Right lobe of liver (tissue), 6 donors: ENCODE results near the gene ZNF488. TPM values are rescaled to one million over a fixed set of nuclear protein-coding genes. Genes with fewer than 3 reads are reported as not detected.

Experiments used
- ATAC-seq, 4 donors: fragments of 200-7000 bp; cut with Tn5 transposase; one replicate each; pipeline ENCODE4 v1.9.1; 2020; ENCODE audit warnings: mild to moderate bottlenecking in 4 of 4, moderate library complexity in 4 of 4
- DNase-seq, 3 donors: peaks; one replicate each; pipeline ENCODE4 v3.0.0-alpha.2; 2020
- H3K27ac ChIP-seq, 3 donors: fragments of 200-600 bp; one replicate each; pipeline ENCODE4 v1.8.0; 2022
- H3K27me3 ChIP-seq, 2 donors: fragments of 200-600 bp; one replicate each; pipeline ENCODE4 v1.8.0; 2022
- H3K36me3 ChIP-seq, 4 donors: fragments of 200-600 bp; sonication (generic) in 1 of 4; one replicate each; pipeline versions ENCODE4 v1.5.1 to v1.8.0; 2017 to 2022; ENCODE audit warnings: control low read depth in 1 of 4
- H3K4me1 ChIP-seq, 4 donors: fragments of 200-600 bp; sonication (generic) in 1 of 4; one replicate each; pipeline versions ENCODE4 v1.5.1 to v1.8.0; 2017 to 2022; ENCODE audit warnings: control low read depth in 1 of 4
- H3K4me3 ChIP-seq, 3 donors: fragments of 200-600 bp; one replicate each; pipeline ENCODE4 v1.8.0; 2022
- H3K9me3 ChIP-seq, 4 donors: fragments of 200-600 bp; sonication (generic) in 1 of 4; one replicate each; pipeline versions ENCODE4 v1.5.1 to v1.8.0; 2017 to 2022; ENCODE audit warnings: control low read depth in 1 of 4
- CTCF ChIP-seq, 4 donors: fragments of 200-600 bp in 3 of 4; fragments of 450-650 bp in 1 of 4; IDR thresholded peaks; one replicate each; pipeline versions ENCODE4 v1.5.1 to v1.8.0; 2016 to 2022; ENCODE audit warnings: antibody characterized with exemption in 4 of 4, mild to moderate bottlenecking in 2 of 4
- POLR2A ChIP-seq: fragments of 450-650 bp; IDR thresholded peaks from one replicate; pipeline ENCODE4 v1.6.1; 2017; ENCODE audit warnings: antibody characterized with exemption, mild to moderate bottlenecking
- WGBS: methylation state at CpG from one replicate; pipeline ENCODE4 v1.1.6; 2018; ENCODE audit warnings: low coverage, low lambda C conversion rate; ENCODE audit not compliant: insufficient coverage; ENCODE audit errors: missing lambda C conversion rate; 5-methylcytosine and 5-hydroxymethylcytosine counted together
- intact Hi-C, 2 donors: fragments of 100-400 bp; cut with DNase I; formaldehyde crosslinking; loops; one replicate each; pipeline versions ENCODE4 v1.11.2 to v1.14.1; 2022
- total RNA-seq, 6 experiments: library from RNA; depleted of rRNA in 2 of 6; stranded (reverse); fragments of >200 nt in 2 of 6; fragmentation: NEBNext Ultra II Directional in 3 of 6; extraction: Animal tissue kit (Norgen Biotek cat#: 25700) in 3 of 6; gene quantifications; one replicate each; pipeline versions ENCODE4 v1.1.0 to v1.2.4, GENCODE V29; 2016 to 2023
- donor health status: DM: no; HTN: yes; CAD: no.
- donor health status: DM: no; HTN: no; CAD: no.
- donor health status: DM: no; HTN: no; CAD: no.
- donor health status: DM: no; HTN: yes; CAD: no.
- donor health status: DM: no; HTN: yes; CAD: no.

ZNF488 gene
- total RNA-seq, 6 experiments from 2014 or later, result not detected

- Histone ChIP-seq H3K36me3 (no peaks in the 10 kb centered on the region), H3K4me1 (no peaks in the 10 kb centered on the region), H3K27me3 (no peaks in the 10 kb centered on the region), H3K9me3 (no peaks in the 10 kb centered on the region), H3K4me3 (no peak overlapping the region), H3K27ac (no peak overlapping the region)
- ATAC-seq (no peak), DNase-seq (no peak)
- TF ChIP-seq POLR2A (no peak), CTCF (IDR thresholded peaks at IDR 0.05) (no peak)
- WGBS, result 59% methylated on average over 5 of the region's 7 CpGs
- intact Hi-C loops, result no loop called here
Observed at GRCh38 chr10:47421057-47421952, 37.2 kb upstream of the ZNF488 start.

- no peak overlapping the region for H3K4me3 ChIP-seq
- no peaks in the 10 kb centered on the region for H3K9me3 ChIP-seq
- intact Hi-C loops, result no loop called here
- peak in 1 of 4 donors; percentile 26 for ATAC-seq
- H3K27ac ChIP-seq, result no peak overlapping the region
- no peaks in the 10 kb centered on the region for H3K4me1 ChIP-seq
- TF ChIP-seq POLR2A (no peak), CTCF (IDR thresholded peaks at IDR 0.05) (no peak)
- H3K36me3 ChIP-seq, result no peaks in the 10 kb centered on the region
- no peaks in the 10 kb centered on the region for H3K27me3 ChIP-seq
- no peak for DNase-seq
- 71% methylated on average over 6 of the region's 14 CpGs for WGBS
Observed at GRCh38 chr10:47420305-47421056, 36.4 kb upstream of the ZNF488 start.

- TF ChIP-seq POLR2A (no peak), CTCF (IDR thresholded peaks at IDR 0.05) (no peak)
- Histone ChIP-seq H3K4me3 (no peak overlapping the region), H3K27me3 (no peaks in the 10 kb centered on the region), H3K27ac (no peak overlapping the region), H3K9me3 (no peaks in the 10 kb centered on the region), H3K4me1 (no peaks in the 10 kb centered on the region), H3K36me3 (no peaks in the 10 kb centered on the region)
- WGBS, result no CpG with 5 or more reads among the region's 2 CpGs
- ATAC-seq (peak in 1 of 4 donors; percentile 18), DNase-seq (no peak)
- intact Hi-C loops, result no loop called here
Observed at GRCh38 chr10:47419421-47419820, 35.3 kb upstream of the ZNF488 start.

GRCh38 chr10:47418966-47419365 lies 34.9 kb upstream of the ZNF488 start:
- intact Hi-C loops, result no loop called here
- no peak overlapping the region for H3K27ac ChIP-seq
- no peaks in the 10 kb centered on the region for H3K27me3 ChIP-seq
- no peaks in the 10 kb centered on the region for H3K9me3 ChIP-seq
- TF ChIP-seq POLR2A, result no peak
- no peak for TF ChIP-seq CTCF (IDR thresholded peaks at IDR 0.05)
- no peak overlapping the region for H3K4me3 ChIP-seq
- DNase-seq, result no peak
- no peaks in the 10 kb centered on the region for H3K36me3 ChIP-seq
- WGBS, result 100% methylated on average over 2 of the region's 4 CpGs
- no peak for ATAC-seq
- H3K4me1 ChIP-seq, result no peaks in the 10 kb centered on the region
